ENCODE data around the gene ABL2.

- no peak for TF ChIP-seq POLR2A (IDR thresholded peaks at IDR 0.05)
- no peak for TF ChIP-seq CTCF (IDR thresholded peaks at IDR 0.05 in 8 of 11, conservative IDR thresholded peaks at IDR 0.05 in 3 of 11)
These were observed 28.9 kb downstream of the ABL2 start for GRCh38 chr1:179200586-179200985.
